ENCODE results near the gene ZNF784. TPM values are rescaled to one million over a fixed set of nuclear protein-coding genes. Genes with fewer than 3 reads are reported as not detected.

ZNF784 gene
- total RNA-seq, 1 donor from 2014 or later: 9.7 TPM

DNA sequence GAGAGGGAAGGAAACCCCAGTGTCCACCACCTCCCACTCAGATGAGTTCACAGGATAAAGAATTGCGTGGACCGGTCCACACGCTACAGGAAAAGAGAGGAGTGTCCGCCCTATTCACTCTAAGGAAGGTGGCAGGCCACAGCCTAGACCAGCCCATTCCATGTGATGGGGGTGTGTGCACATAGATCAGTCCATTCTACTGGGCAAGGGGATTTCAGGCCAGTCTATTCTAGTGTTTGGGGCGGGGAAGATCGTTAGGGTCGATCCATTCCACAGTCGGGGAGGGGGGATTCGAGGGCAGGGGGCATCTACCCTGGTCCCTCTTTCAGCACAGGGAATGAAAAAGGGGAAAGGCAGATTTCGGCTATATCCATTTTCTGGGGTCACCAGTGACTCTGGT lies 32.8 kb downstream of the ZNF784 start:
- ATAC-seq (no peak), DNase-seq (no peak)
- Histone ChIP-seq H3K4me1 (peaks cover 6% of the 10 kb centered on the region), H3K36me3 (peaks cover 18% of the 10 kb centered on the region), H3K4me3 (no peak overlapping the region), H3K27me3 (no peaks in the 10 kb centered on the region), H3K9me3 (no peaks in the 10 kb centered on the region), H3K27ac (no peak overlapping the region)
- TF ChIP-seq, protein P1, sequence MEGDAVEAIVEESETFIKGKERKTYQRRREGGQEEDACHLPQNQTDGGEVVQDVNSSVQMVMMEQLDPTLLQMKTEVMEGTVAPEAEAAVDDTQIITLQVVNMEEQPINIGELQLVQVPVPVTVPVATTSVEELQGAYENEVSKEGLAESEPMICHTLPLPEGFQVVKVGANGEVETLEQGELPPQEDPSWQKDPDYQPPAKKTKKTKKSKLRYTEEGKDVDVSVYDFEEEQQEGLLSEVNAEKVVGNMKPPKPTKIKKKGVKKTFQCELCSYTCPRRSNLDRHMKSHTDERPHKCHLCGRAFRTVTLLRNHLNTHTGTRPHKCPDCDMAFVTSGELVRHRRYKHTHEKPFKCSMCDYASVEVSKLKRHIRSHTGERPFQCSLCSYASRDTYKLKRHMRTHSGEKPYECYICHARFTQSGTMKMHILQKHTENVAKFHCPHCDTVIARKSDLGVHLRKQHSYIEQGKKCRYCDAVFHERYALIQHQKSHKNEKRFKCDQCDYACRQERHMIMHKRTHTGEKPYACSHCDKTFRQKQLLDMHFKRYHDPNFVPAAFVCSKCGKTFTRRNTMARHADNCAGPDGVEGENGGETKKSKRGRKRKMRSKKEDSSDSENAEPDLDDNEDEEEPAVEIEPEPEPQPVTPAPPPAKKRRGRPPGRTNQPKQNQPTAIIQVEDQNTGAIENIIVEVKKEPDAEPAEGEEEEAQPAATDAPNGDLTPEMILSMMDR (IDR thresholded peaks at IDR 0.05): no peak
- intact Hi-C loops (cut with DNase I): no loop called here

DNA sequence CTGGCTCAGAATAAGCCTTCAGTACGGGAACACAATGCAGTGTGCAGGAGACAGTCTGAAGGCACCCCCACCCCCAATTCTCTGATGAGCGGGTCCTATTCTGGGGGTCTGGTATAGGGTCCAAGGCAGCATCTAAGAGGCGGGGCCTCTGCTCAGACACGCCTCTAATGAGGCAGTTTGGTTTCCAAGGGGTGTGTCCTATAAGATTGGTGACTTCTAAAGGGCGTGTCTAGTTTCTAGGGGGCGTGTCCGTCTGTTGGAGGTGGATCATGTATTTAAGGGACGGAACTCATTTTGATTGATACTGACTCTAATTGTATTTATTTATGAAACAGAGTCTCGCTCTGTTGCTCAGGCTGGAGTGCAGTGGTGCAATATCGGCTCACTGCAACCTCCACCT lies 33.7 kb downstream of the ZNF784 start:
- ATAC-seq (no peak), DNase-seq (no peak)
- H3K9me3 ChIP-seq: no peaks in the 10 kb centered on the region
- peaks cover 10% of the 10 kb centered on the region for H3K36me3 ChIP-seq
- intact Hi-C loops (cut with DNase I): no loop called here
- TF ChIP-seq, protein P1 (IDR thresholded peaks at IDR 0.05): no peak
- H3K27ac ChIP-seq: no peak overlapping the region
- peaks cover 12% of the 10 kb centered on the region for H3K4me1 ChIP-seq
- no peak overlapping the region for H3K4me3 ChIP-seq
- no peaks in the 10 kb centered on the region for H3K27me3 ChIP-seq

DNA sequence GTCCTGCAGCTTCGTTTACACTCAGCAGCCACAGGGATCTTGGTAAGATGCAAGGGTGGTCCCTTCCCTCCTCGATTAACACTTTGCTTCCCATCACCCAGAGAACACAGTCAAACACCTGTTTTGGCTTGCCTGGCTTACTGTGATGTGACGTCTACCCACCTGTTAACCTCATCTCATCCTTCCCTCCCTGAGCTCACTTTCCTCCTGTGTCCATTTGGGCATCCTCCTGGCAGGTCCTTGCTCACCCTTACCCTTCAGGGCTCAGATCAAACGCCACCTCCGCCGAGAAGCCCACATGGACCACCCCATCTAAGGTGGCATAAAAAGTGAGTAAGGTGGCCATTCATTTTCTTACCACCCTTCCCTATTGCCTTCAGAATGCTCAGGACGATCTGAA lies 34.3 kb downstream of the ZNF784 start:
- DNase-seq: no peak
- peaks cover 5% of the 10 kb centered on the region for H3K36me3 ChIP-seq
- no peak for ATAC-seq
- H3K4me3 ChIP-seq: no peak overlapping the region
- H3K9me3 ChIP-seq: no peaks in the 10 kb centered on the region
- intact Hi-C loops (cut with DNase I): no loop called here
- H3K27me3 ChIP-seq: no peaks in the 10 kb centered on the region
- TF ChIP-seq, protein P1 (IDR thresholded peaks at IDR 0.05): no peak
- H3K27ac ChIP-seq: no peak overlapping the region
- H3K4me1 ChIP-seq: peaks cover 12% of the 10 kb centered on the region

DNA sequence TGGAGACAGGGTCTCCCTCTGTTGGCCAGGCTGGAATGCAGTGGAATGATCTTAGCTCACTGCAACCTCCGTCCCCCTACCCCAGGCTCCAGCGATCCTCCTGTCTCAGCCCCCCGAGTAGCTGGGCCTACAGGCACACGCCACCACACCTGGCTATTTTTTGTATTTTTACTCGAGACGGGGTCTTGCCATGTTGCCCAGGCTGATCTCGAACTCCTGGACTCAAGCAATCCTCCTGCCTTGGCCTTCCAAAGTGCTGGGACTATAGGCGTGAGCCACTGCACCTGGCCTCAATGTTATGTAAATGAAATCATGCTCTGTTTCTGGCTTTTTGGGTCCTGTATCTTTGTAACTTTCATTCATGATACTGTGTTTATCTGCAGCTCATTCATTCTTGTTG lies 35.6 kb downstream of the ZNF784 start:
- ATAC-seq (no peak), DNase-seq (no peak)
- H3K27ac ChIP-seq: no peak overlapping the region
- TF ChIP-seq, protein P1 (IDR thresholded peaks at IDR 0.05): no peak
- H3K9me3 ChIP-seq: no peaks in the 10 kb centered on the region
- intact Hi-C loops (cut with DNase I): no loop called here
- peaks cover 12% of the 10 kb centered on the region for H3K4me1 ChIP-seq
- no peaks in the 10 kb centered on the region for H3K36me3 ChIP-seq
- no peak overlapping the region for H3K4me3 ChIP-seq
- no peaks in the 10 kb centered on the region for H3K27me3 ChIP-seq

DNA sequence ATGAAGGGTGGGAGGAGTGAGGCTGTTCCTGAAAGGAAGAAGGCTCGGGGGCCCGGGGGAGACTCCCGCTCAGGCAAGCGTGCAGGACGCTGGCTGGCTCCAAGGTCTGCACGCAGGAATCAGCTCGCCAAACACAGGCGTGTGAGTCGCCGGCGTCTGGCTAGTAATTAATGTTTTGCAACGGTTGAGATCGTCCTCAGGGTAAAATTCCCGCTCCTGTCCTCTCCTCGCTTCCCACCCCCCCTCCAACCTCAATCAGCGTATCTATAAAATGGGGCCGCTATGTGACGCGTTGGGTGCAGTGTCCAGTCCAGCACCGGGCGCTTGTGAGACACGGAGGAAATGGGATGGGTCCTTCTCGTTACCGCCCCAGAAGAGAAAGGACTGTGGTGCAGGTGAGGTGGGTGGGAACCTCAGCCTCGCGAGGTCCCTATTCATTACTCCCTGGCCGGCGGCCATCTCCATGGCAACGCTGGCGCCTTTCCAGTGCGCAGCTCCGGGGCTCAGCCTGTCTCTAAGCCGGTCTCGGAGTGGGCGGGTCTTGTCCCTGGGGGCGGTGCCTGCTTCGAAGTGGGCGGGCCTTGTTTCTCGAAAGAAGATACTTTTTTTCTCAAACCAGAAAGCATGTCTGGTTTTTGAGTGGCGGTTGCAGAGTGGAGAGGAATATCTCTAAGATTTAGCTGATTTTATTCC lies 37.2 kb downstream of the ZNF784 start:
- peak; percentile 92 for ATAC-seq
- H3K27ac ChIP-seq: peak overlapping the region; percentile 7

More for the DNA sequence above, 37.2 kb downstream of the ZNF784 start:
- H3K27me3 ChIP-seq: no peaks in the 10 kb centered on the region
- H3K4me3 ChIP-seq: peak overlapping the region; percentile 38
- DNase-seq: peak; percentile 98
- TF ChIP-seq, protein P1 (IDR thresholded peaks at IDR 0.05): no peak
- no peaks in the 10 kb centered on the region for H3K36me3 ChIP-seq
- intact Hi-C loops (cut with DNase I): no loop called here
- H3K4me1 ChIP-seq: peaks cover 16% of the 10 kb centered on the region
- no peaks in the 10 kb centered on the region for H3K9me3 ChIP-seq
